ENCODE measurements around the gene SDF4. TPM values are rescaled to one million over a fixed set of nuclear protein-coding genes. Genes with fewer than 3 reads are reported as not detected.
"Not testable (repeated sequence)": the region's sequence is repeated elsewhere in the genome, so short reads cannot be mapped to it uniquely, and the experiment has no call there.

SDF4 gene
- total RNA-seq, 1 donor from 2014 or later, result 69.1 TPM

DNA sequence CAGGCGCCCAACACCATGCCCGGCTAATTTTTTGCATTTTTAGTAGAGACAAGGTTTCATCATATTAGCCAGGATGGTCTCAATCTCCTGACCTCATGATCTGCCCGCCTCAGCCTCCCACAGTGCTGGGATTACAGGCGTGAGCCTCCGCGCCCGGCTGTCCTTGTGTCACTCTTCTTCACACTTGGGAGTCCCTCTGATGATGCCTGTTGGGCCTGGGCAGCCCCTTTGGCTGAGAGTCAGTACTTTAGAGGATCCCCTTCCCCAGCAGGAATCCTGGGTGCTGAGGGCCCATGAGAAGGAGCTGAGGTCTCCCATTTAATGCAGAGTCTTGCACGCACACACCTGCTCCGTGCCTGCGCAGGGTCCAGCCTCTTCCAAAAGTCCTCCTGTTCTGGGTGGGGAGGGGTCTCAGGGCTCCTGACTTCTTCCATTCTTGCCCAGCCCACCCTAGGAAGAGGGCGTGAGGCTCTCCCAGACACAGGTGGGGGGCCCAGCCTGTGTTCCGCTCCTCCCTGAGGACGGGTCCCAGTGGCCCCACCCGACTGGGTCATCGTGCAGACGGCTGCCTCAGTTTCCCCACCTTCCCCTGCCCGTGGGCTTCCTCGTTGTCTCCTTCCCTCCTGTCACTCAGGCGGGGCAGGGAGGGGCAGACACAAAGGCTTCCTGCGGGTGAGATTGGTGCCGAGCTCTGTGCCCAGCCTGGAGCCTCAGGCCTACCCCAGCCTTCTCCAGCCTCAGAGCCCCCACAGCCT is 54.2 kb downstream of the SDF4 start:
- no peak for DNase-seq

GRCh38 chr1:1176931-1177330 is 54.9 kb downstream of the SDF4 start:
- no peak for DNase-seq

DNA sequence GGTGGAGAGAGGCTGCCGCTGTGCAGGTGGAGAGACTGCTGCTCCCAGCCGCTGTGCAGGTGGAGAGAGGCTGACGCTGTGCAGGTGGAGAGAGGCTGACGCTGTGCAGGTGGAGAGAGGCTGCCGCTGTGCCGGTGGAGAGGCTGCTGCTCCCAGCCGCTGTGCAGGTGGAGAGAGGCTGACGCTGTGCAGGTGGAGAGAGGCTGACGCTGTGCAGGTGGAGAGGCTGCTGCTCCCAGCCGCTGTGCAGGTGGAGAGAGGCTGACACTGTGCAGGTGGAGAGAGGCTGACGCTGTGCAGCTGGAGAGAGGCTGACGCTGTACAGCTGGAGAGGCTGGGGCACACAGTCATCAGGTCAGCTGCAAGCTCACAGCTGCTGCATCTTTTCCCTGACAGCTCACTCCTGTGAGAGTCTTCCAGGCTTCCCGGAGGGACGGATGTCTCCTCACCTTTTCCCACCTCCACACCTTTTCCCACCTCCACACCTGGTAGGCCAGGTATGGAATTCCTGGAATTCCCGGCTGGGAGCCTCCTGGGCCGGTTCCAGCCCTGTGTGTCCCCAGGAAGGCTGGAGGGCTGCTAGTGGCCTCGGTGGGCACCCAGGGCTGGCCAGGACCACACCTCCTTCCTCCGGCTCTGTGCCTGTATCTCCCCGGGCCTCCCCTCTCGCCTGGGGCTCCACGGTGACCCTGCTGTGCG is 55.6 kb downstream of the SDF4 start:
- not testable (repeated sequence) for DNase-seq

GRCh38 chr1:1175221-1176062 is 56.4 kb downstream of the SDF4 start:
- no peak for DNase-seq

DNA sequence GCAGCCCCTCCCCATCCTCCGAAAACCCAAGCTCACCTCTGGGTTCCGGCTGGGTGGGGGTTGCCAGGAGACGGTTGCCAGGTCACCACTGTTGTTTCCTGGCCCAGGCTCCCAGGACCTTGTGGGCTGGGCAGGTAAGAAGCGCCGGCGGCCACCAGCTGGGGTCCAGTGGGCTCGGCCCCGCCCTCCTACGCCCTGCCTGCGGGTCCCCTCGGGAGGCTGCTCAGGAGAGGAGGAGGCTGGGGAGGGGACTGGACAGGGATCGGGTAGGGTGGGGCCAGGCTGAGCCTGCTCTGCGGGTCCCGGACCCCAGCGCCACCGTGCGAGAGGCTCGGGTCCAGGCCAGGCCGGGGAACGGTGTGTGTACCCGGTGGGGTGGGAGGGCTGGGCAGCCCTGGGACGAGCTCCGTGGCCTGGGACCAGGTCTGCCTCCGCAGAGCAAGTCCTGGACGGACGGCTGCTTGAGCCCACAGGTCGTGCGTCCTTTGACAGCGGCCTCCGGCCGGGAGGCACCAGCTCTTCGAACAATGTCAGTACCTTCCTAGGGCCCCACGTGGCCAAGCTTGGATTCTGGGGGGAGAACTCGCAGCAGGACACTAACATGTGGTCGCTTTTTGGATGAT is 57.9 kb downstream of the SDF4 start, which contains the start of gene TTLL10:
Gene TTLL10 (plus strand): TSS at position 88 of the 623 bp plus-strand sequence. CDS start 5,336 bp downstream, outside the sequence.
- peak; percentile 19 for DNase-seq

DNA sequence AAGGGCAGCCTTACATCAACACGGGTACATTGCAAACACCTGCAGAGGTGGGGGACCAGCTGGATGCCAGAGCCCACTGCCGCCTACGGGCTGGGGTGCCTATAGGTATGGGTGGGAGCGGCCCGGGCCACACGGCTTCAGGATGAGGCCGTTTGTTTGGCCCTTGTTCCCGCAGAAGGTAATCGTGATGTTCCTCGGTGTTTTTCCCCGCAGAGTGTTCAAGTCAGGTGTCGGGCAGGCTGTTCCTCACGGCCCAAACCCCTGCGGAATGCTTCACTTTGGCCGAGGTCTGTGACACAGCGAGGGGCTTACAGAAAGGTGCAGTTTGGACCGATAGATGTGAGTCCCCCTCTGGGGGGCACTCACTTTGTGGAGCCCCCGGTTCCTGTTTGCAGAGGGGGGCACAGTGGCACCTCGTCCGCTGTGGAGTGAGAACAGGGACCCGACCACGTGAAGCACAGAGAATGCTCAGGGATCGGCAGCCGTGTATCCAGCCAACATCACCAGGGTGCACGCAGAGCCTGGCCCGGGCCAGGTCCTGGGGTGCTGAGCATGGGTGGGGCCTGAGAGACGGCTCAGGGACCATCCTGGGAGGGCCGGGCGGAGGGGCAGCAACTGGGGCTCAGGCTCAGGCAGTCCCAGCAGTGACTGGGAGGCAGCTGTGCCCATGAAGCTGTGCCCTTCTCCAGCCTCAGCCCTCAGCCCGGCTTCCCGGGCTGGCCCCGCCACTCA is 58.6 kb downstream of the SDF4 start:
- DNase-seq, result no peak

DNA sequence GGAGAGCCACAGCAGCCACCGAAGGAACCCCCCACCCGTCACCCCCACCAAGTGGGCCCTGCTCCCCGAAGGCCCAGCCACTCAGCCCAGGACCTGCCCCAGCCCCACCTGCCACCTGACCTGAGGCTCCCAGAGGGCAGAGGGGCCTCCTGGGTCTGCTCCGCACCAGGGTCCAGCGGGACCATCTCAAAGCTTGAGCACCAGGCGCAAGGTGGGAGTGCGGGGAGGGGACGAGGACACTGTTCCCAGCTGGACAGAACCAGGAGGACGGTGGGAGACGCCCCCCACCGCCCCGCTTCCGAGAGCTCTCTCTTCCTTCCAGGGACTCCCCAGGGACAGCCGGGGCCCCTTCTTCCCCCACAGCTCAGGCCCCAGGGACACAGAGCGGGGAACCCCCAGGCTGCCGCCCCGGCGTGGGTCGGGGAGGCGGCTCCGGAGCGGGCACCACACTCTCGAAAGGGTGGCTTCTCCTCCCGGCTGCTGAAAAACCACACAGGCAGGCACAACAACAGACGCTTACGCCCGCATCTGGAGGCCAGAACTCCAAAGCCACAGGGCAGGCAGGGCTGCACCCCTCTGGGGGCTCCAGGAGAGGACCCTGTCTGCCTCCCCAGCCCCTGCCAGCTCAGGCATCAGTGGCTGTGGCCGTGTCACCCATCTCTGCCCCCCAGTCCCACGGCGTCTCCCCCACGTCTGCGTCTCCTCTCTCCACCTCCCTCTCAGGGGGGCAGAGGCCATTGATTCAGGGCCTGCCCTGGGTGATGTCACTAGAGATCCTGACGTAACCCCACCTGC is 60.1 kb downstream of the SDF4 start:
- DNase-seq, result no peak

- no peak for DNase-seq
Observed at GRCh38 chr1:1171161-1171545, 60.6 kb downstream of the SDF4 start.

- DNase-seq, result no peak
Observed at GRCh38 chr1:1170215-1171091, 61.3 kb downstream of the SDF4 start.

DNA sequence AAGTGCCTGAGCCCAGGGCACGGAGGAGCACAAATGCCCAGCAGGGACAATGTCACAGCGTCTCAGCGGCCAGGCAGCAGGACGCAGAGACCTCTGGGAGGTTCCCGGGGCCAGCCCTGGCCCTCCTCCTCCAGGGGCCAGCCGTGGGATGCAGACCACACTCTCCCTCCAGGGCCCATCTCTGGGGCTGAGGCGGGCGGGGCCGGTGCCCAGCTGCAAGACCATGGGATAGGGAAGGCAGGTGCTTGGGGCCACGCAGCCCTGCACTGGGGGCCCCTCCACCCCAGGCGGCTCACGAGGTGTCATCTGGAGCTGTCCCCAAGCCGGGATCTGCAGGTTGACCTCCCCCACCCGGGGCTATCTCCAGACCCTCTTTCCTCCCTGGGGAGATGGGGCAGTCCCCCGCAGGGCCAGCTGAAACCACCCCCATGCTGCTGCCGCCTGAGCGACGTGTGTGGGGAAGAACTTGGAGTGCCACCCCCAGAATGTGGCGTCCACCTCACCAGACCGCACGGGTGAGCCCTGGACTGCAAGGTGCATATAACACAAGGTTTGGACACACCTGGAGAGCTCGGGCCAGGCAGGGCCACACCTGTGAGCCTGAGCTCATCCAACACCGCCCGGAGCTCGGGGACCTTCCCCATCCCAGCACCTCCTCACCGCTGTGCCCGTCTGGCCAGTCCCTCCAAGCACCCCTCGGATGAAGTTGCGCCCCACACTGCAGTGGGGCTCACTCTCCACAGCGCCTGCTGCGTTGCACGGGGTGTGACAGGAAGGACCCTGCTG is 62.2 kb downstream of the SDF4 start:
- DNase-seq, result no peak

- no peak for DNase-seq
Observed at GRCh38 chr1:1168451-1169411, 63.1 kb downstream of the SDF4 start.

DNA sequence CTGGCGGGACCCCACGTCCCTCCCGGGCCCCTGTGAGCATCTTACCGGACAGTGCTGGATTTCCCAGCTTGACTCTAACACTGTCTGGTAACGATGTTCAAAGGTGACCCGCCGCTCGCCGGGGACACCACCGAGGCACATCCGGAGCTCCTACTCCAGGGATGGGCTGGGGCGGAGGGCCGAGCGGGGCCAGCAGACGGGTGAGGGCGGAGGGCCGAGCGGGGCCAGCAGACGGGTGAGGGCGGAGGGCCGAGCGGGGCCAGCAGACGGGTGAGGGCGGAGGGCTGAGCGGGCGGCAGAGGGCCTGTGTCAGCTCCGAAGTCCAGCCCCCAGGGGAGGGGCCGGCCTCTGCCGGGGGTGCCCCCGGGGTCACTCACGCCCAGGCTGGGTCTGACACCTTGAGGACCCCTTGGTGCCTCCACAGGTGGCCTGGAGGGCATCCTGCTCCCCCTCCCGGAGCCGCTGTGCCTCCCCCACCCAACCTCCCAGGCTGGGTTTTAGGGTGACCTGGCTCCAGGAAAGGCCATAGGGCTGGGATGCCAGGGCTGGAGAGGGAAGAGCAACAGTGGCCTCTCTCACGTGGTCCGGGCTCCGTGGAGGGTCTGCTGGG is 63.9 kb downstream of the SDF4 start:
- DNase-seq, result no peak

GRCh38 chr1:1167398-1167821 is 64.4 kb downstream of the SDF4 start:
- no peak for DNase-seq

Data from tongue (tissue), 2 donors.